ENCODE measurements around the gene WDFY2.

Gene WDFY2

GRCh38 chr13:51707461-51707860 is 123.2 kb downstream of the WDFY2 start:
- H3K4me3 ChIP-seq (ENCODE audit: low read depth, low read length) = no peak overlapping the region
- no peak for TF ChIP-seq CTCF (IDR thresholded peaks at IDR 0.05; ENCODE audit: borderline replicate concordance, insufficient read depth, low read depth, low read length)

- H3K4me3 ChIP-seq (ENCODE audit: low read depth, low read length) = no peak overlapping the region
- no peak for TF ChIP-seq CTCF (IDR thresholded peaks at IDR 0.05; ENCODE audit: borderline replicate concordance, insufficient read depth, low read depth, low read length)
Measured at GRCh38 chr13:51713807-51714206, 129.5 kb downstream of the WDFY2 start.

- no peak for TF ChIP-seq CTCF (IDR thresholded peaks at IDR 0.05; ENCODE audit: borderline replicate concordance, insufficient read depth, low read depth, low read length)
- no peak overlapping the region for H3K4me3 ChIP-seq (ENCODE audit: low read depth, low read length)
Measured at GRCh38 chr13:51714663-51715168, 130.5 kb downstream of the WDFY2 start.

GRCh38 chr13:51715613-51716012 is 131.4 kb downstream of the WDFY2 start:
- H3K4me3 ChIP-seq (ENCODE audit: low read depth, low read length) = no peak overlapping the region
- no peak for TF ChIP-seq CTCF (IDR thresholded peaks at IDR 0.05; ENCODE audit: borderline replicate concordance, insufficient read depth, low read depth, low read length)

GRCh38 chr13:51717786-51718398 is 133.6 kb downstream of the WDFY2 start:
- TF ChIP-seq CTCF (IDR thresholded peaks at IDR 0.05; ENCODE audit: borderline replicate concordance, insufficient read depth, low read depth, low read length) = no peak
- no peak overlapping the region for H3K4me3 ChIP-seq (ENCODE audit: low read depth, low read length)

GRCh38 chr13:51719394-51719793 is 135.1 kb downstream of the WDFY2 start:
- no peak for TF ChIP-seq CTCF (IDR thresholded peaks at IDR 0.05; ENCODE audit: borderline replicate concordance, insufficient read depth, low read depth, low read length)

GRCh38 chr13:51721496-51721895 is 137.2 kb downstream of the WDFY2 start:
- TF ChIP-seq CTCF (IDR thresholded peaks at IDR 0.05; ENCODE audit: borderline replicate concordance, insufficient read depth, low read depth, low read length) = no peak

More at GRCh38 chr13:51719394-51719793, 135.1 kb downstream of the WDFY2 start:
- H3K4me3 ChIP-seq (ENCODE audit: low read depth, low read length) = no peak overlapping the region

More at GRCh38 chr13:51721496-51721895, 137.2 kb downstream of the WDFY2 start:
- no peak overlapping the region for H3K4me3 ChIP-seq (ENCODE audit: low read depth, low read length)

Measured in GM12875 (cell line).